ENCODE measurements around the gene PALLD. TPM values are rescaled to one million over a fixed set of nuclear protein-coding genes. Genes with fewer than 3 reads are reported as not detected.

Gene PALLD
- total and polyA plus RNA-seq, 12 donors, result 169 to 1,537 (median 667) TPM

DNA sequence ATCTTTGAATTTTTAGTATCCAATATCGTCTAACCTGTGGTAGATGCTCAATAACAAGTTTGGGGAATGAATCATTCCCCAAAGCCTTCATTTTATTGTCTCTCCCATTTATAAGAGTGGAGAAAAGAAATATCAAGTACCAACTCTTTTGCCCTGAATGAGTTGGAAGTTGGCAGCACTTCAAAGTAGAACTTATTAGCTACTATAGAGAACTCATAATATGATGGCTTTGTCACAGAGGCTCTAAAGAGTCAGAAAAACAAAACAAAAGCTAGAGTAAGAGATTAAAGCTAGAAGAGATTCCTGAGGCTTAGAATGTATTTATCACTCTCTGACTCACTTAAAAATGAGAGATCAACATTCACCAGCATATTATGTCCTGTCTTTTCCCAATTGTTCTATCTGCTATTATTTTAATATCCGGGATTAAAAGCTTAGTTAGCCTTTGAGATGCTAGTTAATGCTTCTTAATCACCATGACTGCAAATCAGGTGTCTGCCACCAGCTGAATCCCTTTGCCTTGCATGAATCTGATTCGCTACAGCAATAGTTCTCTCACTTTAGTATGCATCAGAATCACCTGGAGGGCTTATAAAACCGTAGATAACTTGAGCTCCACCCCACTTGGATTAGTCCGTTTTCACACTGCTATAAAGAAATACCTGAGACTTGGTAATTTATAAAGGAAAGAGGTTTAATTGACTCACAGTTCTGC lies 77.9 kb downstream of the PALLD start:
- Histone ChIP-seq H3K9me3 (peaks cover 0 to 5% (median 0%) of the 10 kb centered on the region in 11 donors), H3K36me3 (no peaks in the 10 kb centered on the region), H3K27ac (no peak overlapping the region), H3K4me1 (peaks cover 3 to 51% (median 15%) of the 10 kb centered on the region in 9 donors), H3K4me3 (no peak overlapping the region), H3K27me3 (no peaks in the 10 kb centered on the region)
- intact Hi-C loops (cut with DNase I), result no loop called here
- 87 to 89% methylated on average over 5 of the region's 5 CpGs for whole genome bisulfite sequencing, 2 donors
- TF ChIP-seq, protein P1, sequence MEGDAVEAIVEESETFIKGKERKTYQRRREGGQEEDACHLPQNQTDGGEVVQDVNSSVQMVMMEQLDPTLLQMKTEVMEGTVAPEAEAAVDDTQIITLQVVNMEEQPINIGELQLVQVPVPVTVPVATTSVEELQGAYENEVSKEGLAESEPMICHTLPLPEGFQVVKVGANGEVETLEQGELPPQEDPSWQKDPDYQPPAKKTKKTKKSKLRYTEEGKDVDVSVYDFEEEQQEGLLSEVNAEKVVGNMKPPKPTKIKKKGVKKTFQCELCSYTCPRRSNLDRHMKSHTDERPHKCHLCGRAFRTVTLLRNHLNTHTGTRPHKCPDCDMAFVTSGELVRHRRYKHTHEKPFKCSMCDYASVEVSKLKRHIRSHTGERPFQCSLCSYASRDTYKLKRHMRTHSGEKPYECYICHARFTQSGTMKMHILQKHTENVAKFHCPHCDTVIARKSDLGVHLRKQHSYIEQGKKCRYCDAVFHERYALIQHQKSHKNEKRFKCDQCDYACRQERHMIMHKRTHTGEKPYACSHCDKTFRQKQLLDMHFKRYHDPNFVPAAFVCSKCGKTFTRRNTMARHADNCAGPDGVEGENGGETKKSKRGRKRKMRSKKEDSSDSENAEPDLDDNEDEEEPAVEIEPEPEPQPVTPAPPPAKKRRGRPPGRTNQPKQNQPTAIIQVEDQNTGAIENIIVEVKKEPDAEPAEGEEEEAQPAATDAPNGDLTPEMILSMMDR (IDR thresholded peaks at IDR 0.05), result no peak
- ATAC-seq (no peak), DNase-seq (no peak)

DNA sequence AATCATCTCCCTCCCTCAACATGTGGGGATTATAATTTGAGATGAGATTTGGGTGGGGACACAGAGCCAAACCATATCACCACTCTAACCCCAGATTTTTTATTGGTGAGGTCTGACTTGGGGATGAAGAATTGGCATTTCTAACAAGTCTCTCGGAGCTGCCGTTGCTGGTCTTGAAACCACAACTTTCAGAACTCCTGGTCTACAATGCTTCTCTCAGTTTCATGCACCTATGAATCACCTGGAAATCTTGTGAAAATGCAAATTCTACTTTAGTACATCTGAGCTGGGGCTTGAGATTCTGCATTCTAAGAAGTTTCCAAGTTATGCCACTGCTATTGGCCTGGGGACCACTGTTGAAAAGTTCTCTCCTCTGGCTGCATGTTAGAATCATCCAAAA lies 78.6 kb downstream of the PALLD start:
- Histone ChIP-seq H3K4me1 (peaks cover 3 to 44% (median 15%) of the 10 kb centered on the region in 9 donors), H3K4me3 (no peak overlapping the region), H3K27me3 (no peaks in the 10 kb centered on the region), H3K36me3 (no peaks in the 10 kb centered on the region), H3K9me3 (peaks cover 0 to 5% (median 0%) of the 10 kb centered on the region in 11 donors), H3K27ac (no peak overlapping the region)
- ATAC-seq (no peak), DNase-seq (no peak)
- intact Hi-C loops (cut with DNase I), result no loop called here
- TF ChIP-seq, protein P1 (IDR thresholded peaks at IDR 0.05), result no peak
- 95 to 98% methylated on average over 2 of the region's 2 CpGs for WGBS, 2 donors

DNA sequence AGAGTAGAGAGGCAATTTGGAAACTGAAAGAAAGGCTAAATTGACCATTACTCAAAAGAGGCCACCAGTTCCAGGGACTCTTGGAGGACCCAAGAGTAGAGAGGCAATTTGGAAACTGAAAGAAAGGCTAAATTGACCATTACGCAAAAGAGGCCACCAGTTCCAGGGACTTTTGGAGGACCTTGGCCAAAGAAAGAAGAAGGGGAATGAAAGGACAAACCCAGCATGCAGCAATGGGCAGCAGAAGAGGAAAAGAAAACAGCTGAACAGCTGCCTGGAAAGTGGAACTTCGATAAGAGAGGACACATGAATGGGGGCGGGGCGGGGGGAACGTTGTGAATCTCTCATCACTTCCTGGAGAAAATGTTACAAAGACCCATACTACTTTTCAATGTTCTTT lies 80.8 kb downstream of the PALLD start:
- ATAC-seq (peak in 7 of 8 donors; percentile 19 to 70 (median 45)), DNase-seq (peak in 1 of 2 donors; percentile 36)
- no peaks in the 10 kb centered on the region for H3K27me3 ChIP-seq
- no peaks in the 10 kb centered on the region for H3K36me3 ChIP-seq
- no peak overlapping the region for H3K4me3 ChIP-seq
- TF ChIP-seq, protein P1 (IDR thresholded peaks at IDR 0.05), result no peak
- H3K4me1 ChIP-seq, result peaks cover 0 to 30% (median 14%) of the 10 kb centered on the region in 9 donors
- WGBS, 2 donors, result 43 to 50% methylated on average over 5 of the region's 5 CpGs
- intact Hi-C loops (cut with DNase I), result no loop called here
- H3K27ac ChIP-seq, result peak overlapping the region in 5 of 10 donors; percentile 22 to 68 (median 44)
- H3K9me3 ChIP-seq, result peaks cover 0 to 20% (median 0%) of the 10 kb centered on the region in 11 donors

DNA sequence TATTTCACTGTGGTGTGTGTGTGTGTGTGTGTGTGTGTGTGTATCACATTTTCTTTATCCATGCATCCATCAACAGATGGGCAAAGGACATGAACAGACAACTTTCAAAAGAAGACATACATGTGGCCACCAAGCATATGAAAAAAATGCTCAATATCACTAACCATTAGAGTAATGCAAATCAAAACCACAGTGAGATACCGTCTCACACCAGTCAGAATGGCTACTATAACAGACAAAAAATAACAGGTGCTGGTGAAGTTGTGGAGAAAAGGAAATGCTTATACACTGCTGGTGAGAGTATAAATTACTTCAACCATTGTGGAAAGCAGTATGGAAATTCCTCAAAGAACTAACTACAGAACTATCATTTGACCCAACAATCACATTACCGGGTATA lies 83.4 kb downstream of the PALLD start:
- TF ChIP-seq, protein P1 (IDR thresholded peaks at IDR 0.05), result no peak
- no peak for DNase-seq
- Histone ChIP-seq H3K9me3 (peaks cover 0 to 20% (median 0%) of the 10 kb centered on the region in 11 donors), H3K36me3 (no peaks in the 10 kb centered on the region), H3K27ac (no peak overlapping the region), H3K4me1 (peaks cover 0 to 25% (median 13%) of the 10 kb centered on the region in 9 donors), H3K4me3 (no peak overlapping the region), H3K27me3 (no peaks in the 10 kb centered on the region)
- whole genome bisulfite sequencing, 2 donors, result 98 to 100% methylated on average over 2 of the region's 2 CpGs
- intact Hi-C loops (cut with DNase I), result loop anchor here in 5 of 10 donors (10.0 kb wide), 2 partner anchors 115 to 315 kb away; no protein-coding TSS in a partner anchor
- no peak for ATAC-seq
